Skeletal muscle cell (primary cell): ENCODE data around the gene PPP1R15B.
A peak's percentile ranks its signal among the peaks of the same experiment; 100 is the strongest.

Experiments
- DNase-seq: peaks from one replicate; pipeline ENCODE4 v3.0.0-alpha.2; 2010; ENCODE audit warnings: low read depth
- H3K4me3 ChIP-seq: 2 replicates; pipeline ENCODE4 v1.5.1; 2011; ENCODE audit warnings: low read depth, mild to moderate bottlenecking, control low read depth, low read length, moderate library complexity

The PPP1R15B gene

DNA sequence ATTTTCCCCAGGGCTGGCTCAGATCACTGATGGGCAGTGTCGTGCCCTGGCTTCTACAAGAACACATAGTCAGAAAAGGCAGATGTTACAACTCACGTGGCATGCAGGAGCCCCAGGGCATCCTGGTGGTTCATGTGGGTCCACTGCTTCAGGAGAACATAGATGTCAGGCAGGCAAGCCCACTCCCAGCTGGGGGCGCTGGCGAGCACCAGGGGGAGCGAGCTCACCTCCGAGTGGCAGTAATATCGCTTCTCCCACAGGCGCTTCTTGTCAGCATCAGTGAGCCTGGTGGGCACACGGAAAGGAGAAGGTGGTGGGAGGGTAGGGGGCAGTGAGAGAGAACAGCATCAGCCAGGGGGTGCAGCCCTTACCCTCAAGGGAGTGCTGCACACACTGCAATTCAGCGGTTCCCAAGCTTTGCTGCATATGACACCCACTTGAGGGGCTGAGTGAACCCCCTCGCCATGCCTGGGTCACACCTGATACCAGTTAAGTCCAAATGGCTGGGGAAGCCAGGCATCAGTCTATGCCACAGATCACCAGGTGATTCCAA, 34.3 kb upstream of the PPP1R15B start:
- DNase-seq, result no peak
- H3K4me3 ChIP-seq, result no peak overlapping the region

DNA sequence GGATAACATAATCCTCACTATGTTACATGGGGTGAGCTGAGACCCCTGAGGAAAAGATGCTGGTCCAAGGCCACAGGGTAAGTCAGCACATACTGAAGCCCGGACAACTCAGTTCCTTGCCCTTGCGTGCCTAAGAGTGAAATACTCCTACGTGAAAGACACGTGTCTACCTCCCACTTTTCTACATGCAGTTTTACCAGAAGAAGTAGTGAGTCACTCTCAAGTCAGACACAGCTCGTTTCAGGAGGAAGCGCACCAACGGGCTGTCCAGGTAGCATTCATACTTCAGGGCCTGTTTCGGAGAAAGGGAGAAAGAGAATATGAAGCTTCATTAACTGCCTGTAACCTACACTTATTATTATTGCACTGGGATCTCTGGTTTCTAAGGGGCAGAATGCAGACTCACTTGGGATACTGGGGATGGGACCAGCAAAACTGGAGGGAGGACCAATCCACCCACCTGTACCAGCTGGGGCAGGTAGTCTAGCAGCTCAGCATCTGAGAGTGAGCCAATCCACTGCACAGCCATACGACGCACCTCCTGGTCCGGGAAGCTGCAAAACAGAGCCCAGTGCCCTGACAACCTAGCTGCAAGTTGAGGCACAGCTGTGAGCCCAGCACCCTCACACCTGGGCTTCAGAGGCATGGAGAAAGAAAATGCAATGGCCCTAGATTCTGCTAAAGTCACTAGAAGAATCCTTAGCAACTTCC, 32.4 kb upstream of the PPP1R15B start:
- no peak for DNase-seq
- H3K4me3 ChIP-seq, result no peak overlapping the region

DNA sequence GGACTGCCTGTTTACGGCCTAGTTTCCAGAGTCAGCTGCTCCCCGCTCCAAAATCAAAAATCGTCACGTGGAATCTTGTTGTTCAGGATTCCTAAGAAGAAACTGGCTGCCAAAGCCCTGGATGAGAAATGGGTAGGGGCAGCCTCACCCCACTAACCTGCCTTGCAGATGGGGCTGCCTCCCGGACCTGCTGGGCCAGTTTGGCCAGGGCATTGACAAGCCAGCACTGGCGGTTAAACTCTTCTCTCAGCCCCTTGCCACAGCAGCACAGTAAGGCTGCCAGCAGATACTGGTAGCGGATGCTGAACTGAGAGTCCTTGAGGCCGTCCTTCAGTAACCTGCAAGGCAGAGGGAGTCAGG, 31.6 kb upstream of the PPP1R15B start:
- DNase-seq, result no peak

DNA sequence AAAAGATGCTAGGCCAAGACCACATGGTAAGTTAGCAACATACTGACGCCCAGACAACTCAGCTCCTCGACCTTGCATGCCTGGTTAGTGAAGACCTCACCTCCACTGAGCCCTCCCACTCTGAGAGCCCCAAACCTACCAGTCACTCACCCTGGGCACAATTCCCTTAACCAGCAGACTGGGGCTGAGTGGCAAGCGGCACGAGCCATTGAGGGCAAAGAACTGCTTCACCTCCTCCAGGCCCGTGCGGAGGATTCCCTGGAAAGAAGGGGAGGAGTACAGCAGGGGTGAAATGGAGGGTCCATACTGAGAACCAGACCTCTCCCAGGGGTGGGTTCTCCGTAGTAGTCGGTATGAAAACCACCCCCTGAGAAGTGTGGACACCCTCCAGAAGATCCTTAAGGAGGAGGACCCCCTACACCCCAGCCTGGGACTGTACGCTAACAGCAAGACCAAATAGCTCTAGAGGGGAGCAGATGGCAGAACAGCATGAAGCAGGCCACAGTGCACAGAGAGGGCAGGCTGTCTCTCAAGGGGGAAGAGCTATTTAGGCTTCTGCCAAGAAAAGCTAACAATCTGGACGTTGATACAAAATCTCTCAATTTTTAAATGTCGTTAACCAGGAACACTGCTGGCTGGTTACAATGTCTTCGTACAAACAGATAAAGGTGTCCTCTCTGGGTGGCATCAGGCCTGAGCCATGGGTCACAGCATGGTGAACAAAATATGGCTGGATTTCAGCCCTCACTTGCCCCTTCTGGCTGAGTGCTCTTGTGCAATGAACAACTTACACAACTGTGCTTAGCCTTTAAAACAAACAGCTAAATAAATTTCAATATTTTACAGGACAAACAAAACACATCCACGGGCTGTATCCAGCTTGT, 31.0 kb upstream of the PPP1R15B start:
- no peak overlapping the region for H3K4me3 ChIP-seq
- no peak for DNase-seq

More for the DNA sequence above, 31.6 kb upstream of the PPP1R15B start:
- no peak overlapping the region for H3K4me3 ChIP-seq

DNA sequence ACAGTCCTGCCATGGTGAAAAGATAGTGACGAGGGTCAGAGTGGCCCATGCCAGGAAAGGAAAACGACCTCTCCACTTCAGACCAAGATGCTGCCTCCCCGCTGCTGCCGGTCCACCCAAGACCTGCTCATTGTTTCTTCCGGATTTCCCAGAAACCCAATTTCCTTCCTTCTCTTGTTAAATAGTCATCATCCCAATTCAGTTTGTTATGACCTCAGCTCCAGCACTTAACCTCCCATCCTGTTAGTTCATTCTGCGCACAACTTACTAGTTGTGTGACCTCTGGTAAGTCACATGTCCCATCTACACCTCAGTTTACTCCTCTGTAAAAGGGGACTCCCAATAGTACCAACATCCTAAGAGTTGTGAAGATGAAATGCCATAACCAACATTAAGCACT, 29.9 kb upstream of the PPP1R15B start:
- no peak for DNase-seq
- H3K4me3 ChIP-seq, result no peak overlapping the region

DNA sequence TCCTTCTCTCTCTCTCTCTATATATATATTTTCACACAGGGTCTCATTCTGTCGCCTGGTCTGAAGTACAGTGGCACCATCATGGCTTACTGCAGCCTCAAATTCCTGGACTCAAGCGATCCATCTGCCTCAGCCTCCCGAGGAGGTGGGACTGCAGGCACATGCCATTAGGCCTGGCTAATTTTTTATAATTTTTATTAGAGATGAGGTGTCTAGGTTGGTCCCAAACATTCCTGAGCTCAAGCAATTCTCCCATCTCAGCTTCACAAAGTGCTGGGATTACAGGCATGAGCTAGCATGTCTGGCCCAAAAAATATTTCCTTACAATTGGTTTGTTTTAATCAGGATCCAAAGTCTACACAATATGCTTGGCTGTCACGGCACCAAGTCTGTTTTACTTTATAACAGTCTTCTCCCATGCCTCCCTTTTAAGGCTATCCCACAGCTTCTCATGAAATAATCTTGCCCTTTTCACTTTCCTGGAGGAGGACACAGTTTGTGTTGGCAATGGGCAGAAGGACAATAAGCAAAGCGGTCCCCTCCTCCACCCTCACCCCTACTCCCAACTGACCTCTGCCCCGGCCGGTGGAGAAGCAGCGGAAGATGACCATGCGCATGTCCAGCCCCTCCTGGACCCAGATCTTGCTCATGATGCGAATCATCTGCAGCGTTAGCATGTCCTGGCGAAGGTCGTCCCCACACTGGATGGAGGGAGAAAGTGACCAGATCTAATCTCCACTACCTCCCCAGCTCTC, 28.2 kb upstream of the PPP1R15B start:
- no peak for DNase-seq
- H3K4me3 ChIP-seq, result no peak overlapping the region

DNA sequence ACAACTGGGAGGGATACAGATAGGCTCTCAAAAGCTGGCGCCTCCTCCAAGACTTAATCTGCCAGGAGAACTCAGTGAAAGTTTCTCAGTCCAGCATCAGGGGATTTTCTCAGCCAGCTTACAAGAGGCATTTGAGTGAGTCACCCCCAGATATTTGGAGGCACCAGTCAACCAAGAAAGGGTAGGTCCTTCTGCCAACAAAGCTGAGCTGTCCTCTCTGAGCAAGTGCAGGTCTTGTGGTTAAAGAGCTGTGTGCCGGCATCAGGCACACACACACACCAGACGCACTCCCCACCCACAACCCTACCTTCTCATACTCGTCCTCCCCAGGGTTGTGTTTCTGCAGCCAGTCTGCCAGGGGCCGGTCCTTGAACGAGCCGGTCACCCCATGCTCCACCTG, 27.0 kb upstream of the PPP1R15B start:
- no peak overlapping the region for H3K4me3 ChIP-seq
- DNase-seq, result peak; percentile 97

DNA sequence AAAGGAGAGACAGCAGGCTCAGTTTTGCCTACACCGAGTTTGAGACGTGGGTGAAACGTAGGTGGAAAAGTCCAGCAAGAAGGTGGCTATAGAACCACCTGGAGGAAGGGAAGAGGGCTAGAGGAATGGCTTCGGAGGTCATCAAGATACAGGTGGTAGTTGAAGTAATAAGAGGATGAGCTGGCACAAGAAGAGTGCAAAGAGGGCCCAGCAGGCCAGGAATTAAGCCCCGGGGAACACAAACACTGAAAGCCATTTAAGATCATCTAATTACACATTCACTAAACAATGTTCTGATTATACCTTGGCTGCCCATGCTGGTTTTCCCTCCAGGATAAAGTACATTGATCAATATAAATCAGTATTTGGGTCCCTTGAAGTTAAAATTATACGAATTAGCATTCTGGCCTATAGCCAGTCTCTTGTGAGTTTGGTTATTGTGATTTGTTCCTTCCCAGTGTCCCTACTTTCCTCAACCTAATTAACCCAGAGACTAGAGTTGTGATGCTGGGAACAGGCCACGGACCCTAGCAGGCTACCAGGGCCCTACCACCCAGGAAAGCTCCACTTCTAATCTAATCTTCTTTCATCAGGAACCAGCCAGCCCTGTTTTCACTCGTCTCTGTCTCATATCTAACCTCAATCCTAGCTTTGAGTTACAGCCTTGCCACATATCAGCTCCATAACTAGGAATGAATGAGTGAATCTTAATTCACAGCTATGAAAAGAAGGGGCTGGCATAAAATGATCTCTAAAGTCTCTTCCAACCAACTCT, 26.4 kb upstream of the PPP1R15B start:
- DNase-seq, result no peak

DNA sequence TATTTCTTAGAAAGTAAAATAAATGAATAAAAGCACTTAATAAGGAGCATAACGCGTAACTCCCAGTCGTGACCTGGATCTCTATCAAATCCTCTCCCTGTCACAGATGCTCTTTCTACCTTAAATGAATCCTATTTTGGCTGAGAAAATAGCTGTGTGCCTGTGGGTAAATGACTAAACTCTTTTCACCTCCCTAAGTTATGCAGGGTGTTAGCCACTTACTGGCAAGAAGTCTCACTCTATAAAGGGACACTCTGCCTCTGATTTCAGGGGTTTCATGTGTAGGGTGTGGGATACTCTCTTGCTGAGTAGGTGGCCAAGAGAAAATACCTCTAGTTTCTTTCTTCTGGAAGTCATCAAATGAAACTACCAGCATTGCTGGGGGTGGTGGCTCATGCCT, 24.3 kb upstream of the PPP1R15B start:
- no peak overlapping the region for H3K4me3 ChIP-seq
- peak; percentile 18 for DNase-seq

More for the DNA sequence above, 26.4 kb upstream of the PPP1R15B start:
- H3K4me3 ChIP-seq, result no peak overlapping the region

DNA sequence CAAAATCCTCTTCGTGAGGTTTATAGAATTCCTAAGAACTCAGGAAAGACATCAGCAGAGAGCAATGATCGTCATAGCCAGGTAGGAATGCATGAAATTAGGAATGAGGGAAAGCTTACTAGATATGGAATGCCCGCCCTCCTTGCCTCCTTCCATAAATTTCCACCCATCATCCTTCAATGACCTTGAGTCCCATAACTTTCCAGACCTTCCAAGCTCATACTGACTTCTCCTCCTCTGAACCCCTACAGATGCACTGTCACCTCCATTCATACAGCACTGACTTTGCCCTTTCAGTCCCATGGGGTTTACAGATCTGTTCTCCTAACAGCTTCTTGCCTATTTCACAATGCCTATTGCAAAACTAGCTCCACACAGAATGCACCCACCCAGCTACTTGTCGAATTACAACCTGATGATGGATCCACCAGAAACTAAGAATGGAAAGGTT, 23.8 kb upstream of the PPP1R15B start:
- H3K4me3 ChIP-seq, result no peak overlapping the region
- DNase-seq, result peak; percentile 85

DNA sequence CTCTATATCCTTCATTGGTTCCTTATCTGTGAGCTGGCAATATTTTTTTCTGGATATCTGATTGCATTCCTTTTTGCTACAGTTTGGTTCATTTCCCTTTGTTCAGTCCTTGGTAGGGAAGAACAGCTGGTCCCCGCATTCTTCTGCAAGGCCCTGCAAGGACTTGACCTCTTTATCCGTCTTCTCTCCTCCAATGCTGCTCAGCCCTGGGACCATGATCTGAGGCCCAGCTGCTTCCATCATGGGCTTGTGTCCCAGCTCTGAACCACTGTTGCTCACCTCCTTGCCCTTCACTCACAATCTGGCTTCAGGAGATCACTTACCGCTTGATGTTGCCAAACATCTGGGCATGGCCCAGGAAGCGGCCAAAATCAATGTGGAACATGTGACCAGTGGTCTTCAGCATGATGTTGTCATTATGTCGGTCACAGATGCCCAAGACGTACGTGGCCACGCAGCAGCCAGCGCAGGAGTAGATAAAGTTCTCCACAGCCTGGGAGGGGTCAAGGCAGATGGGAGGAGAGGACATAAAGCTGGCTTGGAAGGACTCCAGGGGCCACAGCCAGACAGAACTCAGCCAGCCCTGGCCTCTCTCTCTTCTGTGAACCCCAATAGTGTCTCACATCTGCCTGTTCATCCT, 22.6 kb upstream of the PPP1R15B start:
- no peak for DNase-seq
- no peak overlapping the region for H3K4me3 ChIP-seq

DNA sequence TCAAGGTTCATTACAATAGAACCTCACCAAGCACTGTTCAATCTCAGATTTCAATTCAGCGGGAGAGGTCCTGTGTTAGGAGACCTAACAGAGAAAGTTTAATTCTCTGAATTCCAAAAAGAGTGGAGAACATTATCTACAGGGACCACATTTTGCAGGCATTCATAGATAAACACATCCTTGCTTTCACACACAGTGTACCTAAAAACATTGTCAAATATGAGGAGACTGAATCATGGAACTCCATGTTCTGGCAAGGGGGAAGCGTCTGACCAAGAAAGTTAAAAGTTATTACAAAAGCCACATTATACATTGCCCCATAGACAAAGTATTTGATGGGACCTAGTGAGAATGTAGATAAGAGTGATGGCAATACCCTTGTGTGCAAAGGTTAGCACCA, 21.1 kb upstream of the PPP1R15B start:
- DNase-seq, result no peak
- H3K4me3 ChIP-seq, result no peak overlapping the region

DNA sequence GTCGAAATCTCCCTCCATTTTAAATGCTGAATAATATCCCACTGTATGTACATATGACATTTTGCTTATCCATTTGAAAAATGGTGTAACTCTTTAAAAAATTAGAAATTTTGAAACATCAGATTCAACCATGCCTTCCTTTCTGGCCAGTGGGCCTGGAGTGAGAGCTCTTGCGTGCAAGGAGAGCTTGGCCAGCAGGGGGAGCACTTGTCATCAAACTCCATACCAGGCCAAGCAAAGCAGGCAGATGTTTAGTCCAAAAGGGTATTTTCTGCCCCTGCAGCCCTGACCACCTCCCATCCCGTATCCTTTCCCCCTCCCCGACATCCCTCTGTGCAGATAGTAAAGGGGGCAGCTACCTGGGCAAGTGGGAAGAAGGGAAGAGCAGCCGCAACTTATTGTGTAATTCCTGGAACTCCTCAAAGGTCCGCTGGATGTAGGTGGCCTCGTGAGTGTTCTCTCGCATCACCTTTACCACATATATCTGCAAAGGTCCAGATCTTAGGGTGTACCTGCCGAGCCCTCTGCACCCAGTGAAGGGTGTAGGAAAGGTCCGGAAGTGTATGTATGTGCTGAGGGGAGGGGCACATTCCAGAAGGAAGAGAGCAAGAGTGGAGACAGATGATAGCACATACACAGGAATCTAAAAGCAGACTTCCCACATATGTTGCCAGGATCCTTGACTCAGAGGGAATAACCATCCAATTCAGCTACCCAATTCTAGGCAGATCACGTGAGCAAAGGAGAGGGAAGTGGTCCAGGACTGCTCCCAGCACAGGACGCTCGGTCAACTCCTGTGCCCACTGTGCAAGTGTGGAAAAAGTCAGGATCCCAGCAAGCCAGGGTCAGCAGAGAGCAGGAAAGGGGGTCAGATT, 19.9 kb upstream of the PPP1R15B start:
- DNase-seq, result no peak
- H3K4me3 ChIP-seq, result no peak overlapping the region

DNA sequence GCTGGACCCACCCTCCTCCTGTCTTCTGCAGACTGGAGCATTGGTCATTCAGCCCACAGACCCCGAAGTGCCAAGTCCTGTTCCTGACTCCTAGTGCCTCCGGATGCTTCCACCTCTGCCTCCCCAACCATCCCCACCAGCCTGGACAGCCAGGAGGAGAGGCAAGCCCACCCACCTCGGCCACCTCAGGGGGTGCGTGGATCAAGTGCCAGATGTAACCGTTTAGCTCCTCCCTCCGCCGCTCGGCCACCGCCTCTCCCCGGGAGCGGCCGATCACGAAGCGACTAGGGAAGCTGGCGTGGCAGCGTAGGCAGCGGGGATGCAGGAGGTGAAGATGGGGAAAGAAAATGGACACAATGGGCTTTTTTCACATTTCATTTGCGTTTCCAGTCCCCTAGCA, 18.1 kb upstream of the PPP1R15B start:
- DNase-seq, result no peak

DNA sequence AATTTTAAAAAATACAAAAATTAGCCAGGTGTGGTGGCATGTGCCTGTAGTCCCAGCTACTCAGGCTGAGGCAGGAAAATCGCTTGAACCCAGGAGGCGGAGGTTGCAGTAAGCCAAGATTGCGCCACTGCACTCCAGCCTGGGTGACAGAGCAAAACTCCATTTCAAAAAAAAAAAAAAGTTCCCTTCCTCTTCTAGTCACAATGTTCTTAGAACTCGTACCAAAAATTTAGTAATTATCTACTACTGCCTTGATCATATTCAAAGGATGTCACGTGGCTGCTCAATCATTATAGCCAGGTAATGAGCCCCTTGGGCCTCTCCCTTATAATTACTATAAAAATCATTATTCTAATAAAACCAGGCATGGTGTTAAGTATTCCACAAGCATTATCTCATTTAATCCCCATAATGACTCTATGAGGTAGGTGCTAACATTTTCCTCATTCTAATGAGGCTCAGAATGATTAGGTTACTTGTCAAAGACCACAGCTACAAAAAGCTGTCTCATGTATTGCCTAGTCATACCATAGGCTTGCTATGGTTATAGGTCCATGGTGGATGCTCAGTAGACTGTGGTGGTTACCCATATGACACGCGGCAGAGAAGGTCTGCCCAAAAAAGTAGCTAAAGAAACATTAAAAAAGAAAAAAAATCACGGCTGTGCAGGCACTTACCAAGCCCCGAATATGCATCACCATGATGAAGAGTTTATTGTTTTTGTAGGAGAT, 15.5 kb upstream of the PPP1R15B start:
- H3K4me3 ChIP-seq, result no peak overlapping the region
- DNase-seq, result no peak

More for the DNA sequence above, 18.1 kb upstream of the PPP1R15B start:
- no peak overlapping the region for H3K4me3 ChIP-seq

DNA sequence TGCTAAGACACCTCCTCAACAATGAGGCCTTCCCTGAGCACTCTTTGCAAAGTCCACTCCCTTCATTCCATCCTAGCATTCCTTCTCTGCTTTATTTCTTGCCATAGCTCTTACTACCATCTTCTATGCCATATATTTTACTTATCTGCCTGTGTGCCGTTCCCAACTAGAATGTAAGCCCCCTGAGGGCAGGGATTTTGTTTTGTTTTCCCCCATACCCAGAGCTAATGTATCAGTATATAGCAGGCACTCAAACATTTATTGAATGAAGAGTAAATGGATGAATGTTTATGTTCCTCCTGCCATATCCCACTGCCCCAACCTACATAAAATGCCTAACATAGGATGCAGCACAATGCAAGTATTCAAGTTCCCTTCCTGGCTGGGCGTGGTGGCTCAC, 14.9 kb upstream of the PPP1R15B start:
- no peak for DNase-seq
- H3K4me3 ChIP-seq, result no peak overlapping the region

DNA sequence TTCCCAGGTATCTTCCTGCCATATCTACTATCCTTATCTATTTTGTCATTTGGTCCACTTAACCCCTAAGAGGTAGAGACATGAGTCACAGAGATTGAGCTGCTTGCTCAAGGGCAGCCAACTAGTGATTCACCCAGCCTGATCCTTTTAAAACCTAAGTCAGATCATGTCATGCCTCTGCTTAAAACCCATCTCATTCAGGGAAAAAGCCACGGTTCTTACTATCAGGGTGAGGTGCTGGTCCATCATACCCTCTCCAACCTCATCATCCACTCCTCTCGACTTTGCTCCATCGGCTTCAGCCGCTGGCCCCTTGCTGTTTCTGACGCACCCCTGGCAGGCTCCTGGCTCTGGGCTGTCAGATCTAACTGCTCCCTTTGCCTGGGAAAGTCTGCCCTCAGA, 14.4 kb upstream of the PPP1R15B start:
- no peak for DNase-seq
- no peak overlapping the region for H3K4me3 ChIP-seq
